Measurements from ENCODE around the gene NEUROD4.

- TF ChIP-seq, protein P1, sequence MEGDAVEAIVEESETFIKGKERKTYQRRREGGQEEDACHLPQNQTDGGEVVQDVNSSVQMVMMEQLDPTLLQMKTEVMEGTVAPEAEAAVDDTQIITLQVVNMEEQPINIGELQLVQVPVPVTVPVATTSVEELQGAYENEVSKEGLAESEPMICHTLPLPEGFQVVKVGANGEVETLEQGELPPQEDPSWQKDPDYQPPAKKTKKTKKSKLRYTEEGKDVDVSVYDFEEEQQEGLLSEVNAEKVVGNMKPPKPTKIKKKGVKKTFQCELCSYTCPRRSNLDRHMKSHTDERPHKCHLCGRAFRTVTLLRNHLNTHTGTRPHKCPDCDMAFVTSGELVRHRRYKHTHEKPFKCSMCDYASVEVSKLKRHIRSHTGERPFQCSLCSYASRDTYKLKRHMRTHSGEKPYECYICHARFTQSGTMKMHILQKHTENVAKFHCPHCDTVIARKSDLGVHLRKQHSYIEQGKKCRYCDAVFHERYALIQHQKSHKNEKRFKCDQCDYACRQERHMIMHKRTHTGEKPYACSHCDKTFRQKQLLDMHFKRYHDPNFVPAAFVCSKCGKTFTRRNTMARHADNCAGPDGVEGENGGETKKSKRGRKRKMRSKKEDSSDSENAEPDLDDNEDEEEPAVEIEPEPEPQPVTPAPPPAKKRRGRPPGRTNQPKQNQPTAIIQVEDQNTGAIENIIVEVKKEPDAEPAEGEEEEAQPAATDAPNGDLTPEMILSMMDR (conservative IDR thresholded peaks at IDR 0.05): no peak
- no peak for TF ChIP-seq EZH2 (IDR thresholded peaks at IDR 0.05; ENCODE audit: low read depth)
These were observed 47.9 kb downstream of the NEUROD4 start for GRCh38 chr12:55067701-55068100.
